Fibroblast of lung (primary cell): ENCODE results near the gene CIITA. TPM values are rescaled to one million over a fixed set of nuclear protein-coding genes. Genes with fewer than 3 reads are reported as not detected.

ENCODE experiments used
- DNase-seq, 2 donors: peaks; one replicate each; pipeline versions ENCODE4 v3.0.0 to v3.0.0-alpha.2; 2010; ENCODE audit warnings: low read depth in 2 of 2
- H2AFZ ChIP-seq: 2 replicates; pipeline ENCODE4 v1.5.1; 2012; ENCODE audit warnings: low read length, control low read depth, inconsistent platforms
- H3K27ac ChIP-seq: 2 replicates; pipeline ENCODE4 v1.5.1; 2011; ENCODE audit warnings: low read length, control low read depth; ENCODE audit not compliant: insufficient read depth
- H3K27me3 ChIP-seq: 2 replicates; pipeline ENCODE4 v1.5.1; 2011; ENCODE audit warnings: mild to moderate bottlenecking, low read length; ENCODE audit not compliant: control insufficient read depth, insufficient read depth
- H3K36me3 ChIP-seq: 2 replicates; pipeline ENCODE4 v1.5.1; 2011; ENCODE audit warnings: low read length; ENCODE audit not compliant: control insufficient read depth, insufficient read depth
- H3K4me1 ChIP-seq: 2 replicates; pipeline ENCODE4 v1.5.1; 2011; ENCODE audit warnings: low read length; ENCODE audit not compliant: control insufficient read depth, insufficient read depth; ENCODE audit errors: extremely low read depth
- H3K4me2 ChIP-seq: 2 replicates; pipeline ENCODE4 v1.5.1; 2011; ENCODE audit warnings: low read length, control low read depth; ENCODE audit not compliant: insufficient read depth; ENCODE audit errors: extremely low read depth
- H3K4me3 ChIP-seq, 4 experiments: fragments of 200-600 bp in 1 of 4; sonication (generic) in 1 of 4; replicated peaks in 1 of 4; 2 replicates each; pipeline ENCODE4 v1.5.1; 2011 to 2016; ENCODE audit warnings: low read length in 4 of 4, low read depth in 3 of 4, mild to moderate bottlenecking in 3 of 4, control low read depth in 2 of 4, inconsistent platforms in 1 of 4, mixed read lengths in 1 of 4; ENCODE audit not compliant: insufficient read depth in 1 of 4; ENCODE audit errors: control extremely low read depth in 1 of 4
- H3K79me2 ChIP-seq: 2 replicates; pipeline ENCODE4 v1.5.1; 2012; ENCODE audit warnings: mild to moderate bottlenecking, low read length, inconsistent platforms; ENCODE audit not compliant: control insufficient read depth, insufficient read depth
- H3K9ac ChIP-seq: 2 replicates; pipeline ENCODE4 v1.5.1; 2011; ENCODE audit warnings: mild to moderate bottlenecking, low read length, control low read depth; ENCODE audit not compliant: insufficient read depth
- H3K9me3 ChIP-seq: 2 replicates; pipeline ENCODE4 v1.5.1; 2012; ENCODE audit warnings: low read depth, low read length; ENCODE audit not compliant: control insufficient read depth, insufficient read depth
- H4K20me1 ChIP-seq: 2 replicates; pipeline ENCODE4 v1.5.1; 2011; ENCODE audit warnings: low read length; ENCODE audit not compliant: control insufficient read depth, insufficient read depth; ENCODE audit errors: extremely low read depth
- CTCF ChIP-seq, 2 donors: IDR thresholded peaks in 1 of 2; conservative IDR thresholded peaks in 1 of 2; 1 replicate in 1 of 2; 2 replicates in 1 of 2; pipeline ENCODE4 v1.5.1; 2011 to 2012; ENCODE audit warnings: low read length in 2 of 2, control low read depth in 1 of 2, inconsistent platforms in 1 of 2, low read depth in 1 of 2, mild to moderate bottlenecking in 1 of 2
- EZH2 ChIP-seq: IDR thresholded peaks from 2 replicates; pipeline ENCODE4 v1.5.1; 2012; ENCODE audit warnings: low read length, control low read depth, mild to moderate bottlenecking; ENCODE audit errors: missing control alignments
- polyA plus RNA-seq, 2 donors: library from polyadenylated mRNA; depleted of rRNA in 1 of 2; stranded (reverse) in 1 of 2; unstranded in 1 of 2; fragments of >200 nt; gene quantifications; 2 replicates each; pipeline ENCODE4 v1.2.1, GENCODE V29; 2011 to 2012; ENCODE audit warnings: missing spikeins in 1 of 2
- total RNA-seq: library from RNA; depleted of rRNA; stranded (reverse); fragments of >200 nt; gene quantifications from 2 replicates; pipeline ENCODE4 v1.2.1, GENCODE V29; 2014

Gene CIITA
- total and polyA plus RNA-seq, 2 donors (not counting 1 experiment from before 2014, with no cell fraction given) = 0.27 to 0.66 TPM

GRCh38 chr16:10836174-10836853, 40.7 kb upstream of the CIITA start:
- H2AFZ ChIP-seq = no peak overlapping the region
- H3K4me1 ChIP-seq = no peaks in the 10 kb centered on the region
- H3K27me3 ChIP-seq = peaks cover 8% of the 10 kb centered on the region
- H3K36me3 ChIP-seq = no peaks in the 10 kb centered on the region
- no peak overlapping the region for H3K9ac ChIP-seq
- H3K9me3 ChIP-seq = no peaks in the 10 kb centered on the region
- H4K20me1 ChIP-seq = no peaks in the 10 kb centered on the region
- DNase-seq = no peak
- no peaks in the 10 kb centered on the region for H3K79me2 ChIP-seq
- no peak overlapping the region for H3K4me2 ChIP-seq
- H3K4me3 ChIP-seq = no peak overlapping the region
- no peak overlapping the region for H3K27ac ChIP-seq
- TF ChIP-seq EZH2 (no peak), CTCF (conservative IDR thresholded peaks at IDR 0.05 in 1 of 2, IDR thresholded peaks at IDR 0.05 in 1 of 2; ENCODE audit: low read depth in 1 of 2, low read length in 2 of 2) (no peak)

GRCh38 chr16:10838621-10839278, 38.3 kb upstream of the CIITA start:
- Histone ChIP-seq H3K36me3 (no peaks in the 10 kb centered on the region), H3K4me2 (no peak overlapping the region), H3K9ac (no peak overlapping the region), H3K4me3 (no peak overlapping the region), H3K27ac (no peak overlapping the region), H3K4me1 (no peaks in the 10 kb centered on the region), H3K27me3 (peaks cover 9% of the 10 kb centered on the region), H3K79me2 (no peaks in the 10 kb centered on the region), H3K9me3 (no peaks in the 10 kb centered on the region), H4K20me1 (no peaks in the 10 kb centered on the region), H2AFZ (no peak overlapping the region)
- no peak for DNase-seq
- no peak for TF ChIP-seq EZH2
- no peak for TF ChIP-seq CTCF (conservative IDR thresholded peaks at IDR 0.05 in 1 of 2, IDR thresholded peaks at IDR 0.05 in 1 of 2; ENCODE audit: low read depth in 1 of 2, low read length in 2 of 2)

- Histone ChIP-seq H3K27me3 (peaks cover 9% of the 10 kb centered on the region), H3K4me2 (no peak overlapping the region), H3K36me3 (no peaks in the 10 kb centered on the region), H3K27ac (no peak overlapping the region), H2AFZ (no peak overlapping the region), H3K9me3 (no peaks in the 10 kb centered on the region), H3K9ac (no peak overlapping the region), H3K4me1 (no peaks in the 10 kb centered on the region), H3K4me3 (no peak overlapping the region), H3K79me2 (no peaks in the 10 kb centered on the region), H4K20me1 (no peaks in the 10 kb centered on the region)
- DNase-seq = no peak
- TF ChIP-seq CTCF (conservative IDR thresholded peaks at IDR 0.05 in 1 of 2, IDR thresholded peaks at IDR 0.05 in 1 of 2; ENCODE audit: low read depth in 1 of 2, low read length in 2 of 2) (no peak), EZH2 (no peak)
These were observed 37.7 kb upstream of the CIITA start for GRCh38 chr16:10839279-10839666.
